ENCODE data around the gene CBFA2T3.
"Not testable (repeated sequence)": the region's sequence is repeated elsewhere in the genome, so short reads cannot be mapped to it uniquely, and the experiment has no call there.

Gene CBFA2T3

DNA sequence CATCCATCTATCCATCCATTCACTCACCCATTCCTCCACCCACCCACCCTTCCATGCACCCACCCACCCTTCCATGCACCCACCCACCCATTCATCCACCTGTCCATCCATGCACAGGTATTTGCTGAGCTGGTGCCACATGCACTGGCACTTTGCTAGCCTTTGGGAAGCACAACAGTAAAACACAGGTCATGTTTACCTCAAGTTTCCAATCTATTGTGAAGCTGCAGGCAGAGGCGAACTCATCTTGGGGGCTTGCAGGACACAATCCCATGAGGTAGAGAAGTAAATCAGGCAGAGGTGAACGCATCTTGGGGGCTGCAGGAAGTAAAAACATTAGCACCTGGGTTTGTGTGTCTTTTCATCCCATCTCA, 35.6 kb upstream of the CBFA2T3 start:
- TF ChIP-seq, protein P1, sequence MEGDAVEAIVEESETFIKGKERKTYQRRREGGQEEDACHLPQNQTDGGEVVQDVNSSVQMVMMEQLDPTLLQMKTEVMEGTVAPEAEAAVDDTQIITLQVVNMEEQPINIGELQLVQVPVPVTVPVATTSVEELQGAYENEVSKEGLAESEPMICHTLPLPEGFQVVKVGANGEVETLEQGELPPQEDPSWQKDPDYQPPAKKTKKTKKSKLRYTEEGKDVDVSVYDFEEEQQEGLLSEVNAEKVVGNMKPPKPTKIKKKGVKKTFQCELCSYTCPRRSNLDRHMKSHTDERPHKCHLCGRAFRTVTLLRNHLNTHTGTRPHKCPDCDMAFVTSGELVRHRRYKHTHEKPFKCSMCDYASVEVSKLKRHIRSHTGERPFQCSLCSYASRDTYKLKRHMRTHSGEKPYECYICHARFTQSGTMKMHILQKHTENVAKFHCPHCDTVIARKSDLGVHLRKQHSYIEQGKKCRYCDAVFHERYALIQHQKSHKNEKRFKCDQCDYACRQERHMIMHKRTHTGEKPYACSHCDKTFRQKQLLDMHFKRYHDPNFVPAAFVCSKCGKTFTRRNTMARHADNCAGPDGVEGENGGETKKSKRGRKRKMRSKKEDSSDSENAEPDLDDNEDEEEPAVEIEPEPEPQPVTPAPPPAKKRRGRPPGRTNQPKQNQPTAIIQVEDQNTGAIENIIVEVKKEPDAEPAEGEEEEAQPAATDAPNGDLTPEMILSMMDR (IDR thresholded peaks at IDR 0.05; ENCODE audit: low read depth, low read length, missing control alignments): no peak
- no peak overlapping the region for H3K4me3 ChIP-seq (ENCODE audit: low read depth, low read length)
- DNase-seq (ENCODE audit: low read depth): no peak
- in situ Hi-C loops (cut with HindIII; ENCODE audit: low sequenced_read_pairs): no loop called here

DNA sequence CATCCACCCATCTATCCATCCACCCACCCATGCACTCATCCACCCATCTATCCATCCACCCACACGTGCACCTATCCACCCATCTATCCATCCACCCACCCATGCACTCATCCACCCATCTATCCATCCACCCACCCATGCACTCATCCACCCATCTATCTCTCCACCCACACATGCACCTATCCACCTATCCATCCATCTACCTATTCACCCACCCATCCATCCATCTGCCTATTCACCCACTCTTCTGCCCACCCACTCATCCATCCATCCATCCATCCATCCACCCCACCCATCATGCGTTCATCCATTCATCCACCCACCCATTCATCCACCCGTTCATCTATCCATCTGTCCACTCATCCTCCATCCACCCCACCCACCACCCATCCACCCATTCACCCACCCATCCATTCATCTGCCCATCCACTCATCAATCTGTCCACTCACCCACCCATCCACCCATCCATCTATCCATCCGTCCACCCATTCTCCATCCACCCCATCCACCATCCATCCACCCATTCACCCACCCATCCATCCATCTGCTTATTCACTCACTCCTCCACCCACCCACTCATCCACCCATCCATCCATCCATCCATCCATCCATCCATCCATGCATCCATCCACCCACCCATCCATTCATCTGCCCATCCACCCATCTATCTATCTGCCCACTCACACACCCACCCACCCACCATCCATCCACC, 35.1 kb upstream of the CBFA2T3 start:
- in situ Hi-C loops (cut with HindIII; ENCODE audit: low sequenced_read_pairs): no loop called here
- H3K4me3 ChIP-seq (ENCODE audit: low read depth, low read length): no peak overlapping the region
- DNase-seq (ENCODE audit: low read depth): no peak
- TF ChIP-seq, protein P1 (IDR thresholded peaks at IDR 0.05; ENCODE audit: low read depth, low read length, missing control alignments): no peak

DNA sequence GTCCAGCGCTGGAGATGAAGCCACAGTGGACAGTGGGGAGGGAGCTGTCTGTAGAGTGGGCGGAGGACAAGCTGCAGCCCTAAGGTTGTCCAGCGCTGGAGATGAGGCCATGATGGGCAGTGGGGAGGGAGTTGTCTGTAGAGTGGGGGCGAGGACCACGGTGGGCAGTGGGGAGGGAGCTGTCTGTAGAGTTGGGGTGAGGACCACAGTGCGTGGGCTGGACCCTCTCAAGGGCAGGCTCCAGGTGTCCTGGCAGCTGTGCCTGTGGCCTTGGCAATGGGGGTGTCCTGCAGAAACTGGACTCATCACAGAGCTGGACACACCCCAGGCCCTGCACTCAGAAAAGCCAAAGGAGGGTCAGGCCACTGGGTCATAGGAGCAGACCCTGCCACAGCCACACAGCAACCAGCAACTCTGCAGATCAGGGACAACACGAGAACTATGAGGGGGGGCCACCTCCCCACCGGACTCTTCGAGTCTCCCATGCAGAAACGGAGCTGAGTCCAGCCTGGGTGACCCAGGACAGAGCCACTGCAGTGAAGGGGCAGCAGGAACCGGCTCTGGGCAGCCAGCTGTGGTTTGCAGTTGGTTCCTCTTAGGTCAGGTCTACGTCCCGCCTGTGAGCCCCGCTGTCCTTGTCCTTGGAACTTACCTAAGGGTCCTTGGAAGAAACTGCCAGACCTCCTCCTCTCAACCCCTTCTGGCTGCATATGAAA, 33.4 kb upstream of the CBFA2T3 start:
- DNase-seq (ENCODE audit: low read depth): no peak
- TF ChIP-seq, protein P1 (IDR thresholded peaks at IDR 0.05; ENCODE audit: low read depth, low read length, missing control alignments): no peak
- in situ Hi-C loops (cut with HindIII; ENCODE audit: low sequenced_read_pairs): no loop called here
- no peak overlapping the region for H3K4me3 ChIP-seq (ENCODE audit: low read depth, low read length)

DNA sequence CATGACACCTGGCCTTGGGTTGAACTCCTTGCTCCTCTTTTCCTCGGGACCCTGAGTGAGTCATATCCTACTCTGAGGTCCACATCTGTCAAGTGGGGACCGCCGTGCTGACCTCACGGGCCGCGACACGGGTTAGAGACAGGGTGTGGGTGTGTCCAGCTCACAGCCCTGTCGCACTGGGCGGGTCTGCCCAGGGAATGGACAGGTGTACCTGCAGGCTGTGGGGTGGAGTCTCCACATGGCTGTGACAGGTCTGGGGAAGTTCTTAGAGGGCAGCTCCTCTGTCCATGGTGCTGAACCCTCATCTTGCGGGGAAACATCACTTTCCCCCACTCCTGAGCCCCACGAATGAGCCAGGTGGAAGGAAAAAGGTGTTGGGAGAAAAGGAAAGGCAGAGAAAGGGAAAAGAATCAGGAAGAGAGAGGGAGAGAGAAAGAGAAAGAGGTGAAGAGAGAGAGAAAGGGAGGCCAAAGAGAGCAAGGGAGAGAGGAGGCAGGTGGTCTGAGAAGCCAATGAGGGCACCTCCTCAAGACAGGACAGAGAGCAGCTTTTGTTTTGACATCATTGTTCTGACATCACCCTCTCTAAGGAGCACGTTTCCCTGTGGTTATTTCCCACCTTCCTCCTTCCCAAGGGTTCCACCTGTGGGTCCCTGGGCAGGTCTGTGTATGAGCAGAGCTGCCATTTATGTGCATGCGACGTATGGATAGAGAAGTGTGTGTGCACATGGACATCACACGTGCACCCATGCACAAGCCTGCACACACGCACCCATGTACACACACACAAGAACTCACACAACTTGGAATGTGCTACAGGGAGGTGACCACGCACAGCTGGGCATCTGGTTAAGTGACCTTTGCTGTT, 32.6 kb upstream of the CBFA2T3 start:
- H3K4me3 ChIP-seq (ENCODE audit: low read depth, low read length): no peak overlapping the region
- in situ Hi-C loops (cut with HindIII; ENCODE audit: low sequenced_read_pairs): no loop called here
- TF ChIP-seq, protein P1 (IDR thresholded peaks at IDR 0.05; ENCODE audit: low read depth, low read length, missing control alignments): no peak
- no peak for DNase-seq (ENCODE audit: low read depth)

DNA sequence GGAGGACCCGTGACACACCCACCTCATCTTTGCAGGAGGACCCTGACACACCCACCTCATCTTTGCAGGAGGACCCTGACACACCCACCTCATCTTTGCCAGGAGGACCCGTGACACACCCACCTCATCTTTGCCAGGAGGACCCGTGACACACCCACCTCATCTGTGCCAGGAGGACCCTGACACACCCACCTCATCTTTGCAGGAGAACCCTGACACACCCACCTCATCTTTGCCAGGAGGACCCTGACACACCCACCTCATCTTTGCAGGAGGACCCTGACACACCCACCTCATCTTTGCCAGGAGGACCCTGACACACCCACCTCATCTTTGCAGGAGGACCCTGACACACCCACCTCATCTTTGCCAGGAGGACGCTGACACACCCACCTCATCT, 31.8 kb upstream of the CBFA2T3 start:
- H3K4me3 ChIP-seq (ENCODE audit: low read depth, low read length); DNase-seq (ENCODE audit: low read depth); in situ Hi-C loops (cut with HindIII; ENCODE audit: low sequenced_read_pairs): not testable (repeated sequence)

DNA sequence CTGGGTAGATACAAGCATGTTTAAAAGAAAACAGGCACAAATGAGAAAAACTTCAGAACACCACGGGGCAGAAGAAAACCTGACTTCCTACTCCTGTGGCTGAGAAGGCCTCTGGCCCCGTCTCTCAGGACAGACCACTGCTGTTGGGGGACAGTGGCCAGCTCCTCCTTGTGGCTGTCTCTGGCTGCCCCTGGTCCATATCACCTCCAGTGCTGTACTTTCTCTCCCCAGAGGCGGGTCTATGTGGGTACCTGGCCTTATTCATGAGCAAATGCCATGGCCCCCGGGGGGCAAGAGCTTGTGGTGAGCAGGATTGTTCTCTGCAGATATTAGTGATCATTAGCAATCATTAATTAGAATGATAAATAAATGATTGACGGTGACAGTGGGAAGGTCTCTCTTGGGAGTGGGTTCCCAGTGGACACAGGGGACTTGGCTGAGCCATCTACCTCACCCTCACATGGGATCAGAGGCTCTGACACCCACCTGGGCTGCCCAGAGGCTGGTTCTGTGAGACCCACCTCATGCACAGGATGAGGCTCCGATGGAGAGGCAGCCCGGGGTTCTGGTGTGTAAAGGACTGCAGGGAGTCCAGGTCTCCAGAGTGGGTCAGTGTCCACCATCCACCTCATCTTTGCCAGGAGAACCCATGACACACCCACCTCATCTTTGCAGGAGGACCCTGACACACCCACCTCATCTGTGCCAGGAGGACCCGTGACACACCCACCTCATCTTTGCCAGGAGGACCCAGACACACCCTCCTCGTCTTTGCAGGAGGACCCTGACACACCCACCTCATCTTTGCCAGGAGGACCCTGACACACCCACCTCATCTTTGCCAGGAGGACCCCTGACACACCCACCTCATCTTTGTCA, 30.6 kb upstream of the CBFA2T3 start:
- DNase-seq (ENCODE audit: low read depth): no peak
- TF ChIP-seq, protein P1 (IDR thresholded peaks at IDR 0.05; ENCODE audit: low read depth, low read length, missing control alignments): no peak
- H3K4me3 ChIP-seq (ENCODE audit: low read depth, low read length): no peak overlapping the region
- in situ Hi-C loops (cut with HindIII; ENCODE audit: low sequenced_read_pairs): no loop called here
